HepG2 (cell line): Measurements from ENCODE around the gene CYP4F2.

Source experiments
- BRCA1 ChIP-seq: sonication (generic); formaldehyde crosslinking; IDR thresholded peaks from 2 replicates; pipeline ENCODE4 v1.4.0; 2020; ENCODE audit warnings: missing genetic modification reagents
- KDM5B ChIP-seq: sonication (generic); formaldehyde crosslinking; IDR thresholded peaks from 2 replicates; pipeline ENCODE4 v1.4.0; 2020; ENCODE audit warnings: missing genetic modification reagents, mild to moderate bottlenecking, borderline replicate concordance
- NCOR1 ChIP-seq: fragments of 200-600 bp; sonication (generic); IDR thresholded peaks from 2 replicates; pipeline ENCODE4 v1.7.0; 2017; ENCODE audit warnings: antibody characterized with exemption, low read length, borderline replicate concordance
- POLR2A ChIP-seq, 2 experiments: IDR thresholded peaks; 2 replicates each; pipeline ENCODE4 v1.6.1; 2011; ENCODE audit warnings: low read depth in 2 of 2, low read length in 2 of 2, mild to moderate bottlenecking in 1 of 2, moderate library complexity in 1 of 2; ENCODE audit not compliant: insufficient read depth in 1 of 2
- RAD21 ChIP-seq: fragments of 450-650 bp; formaldehyde crosslinking; IDR thresholded peaks from 2 replicates; pipeline ENCODE4 v1.5.0; 2020; ENCODE audit warnings: mild to moderate bottlenecking
- TEAD2 ChIP-seq: sonication (generic); formaldehyde crosslinking; IDR thresholded peaks from 2 replicates; pipeline ENCODE4 v1.9.0; 2021; ENCODE audit warnings: missing genetic modification reagents
- ZNF282 ChIP-seq: fragments of 450-650 bp; IDR thresholded peaks from 2 replicates; pipeline ENCODE4 v1.6.1; 2018; ENCODE audit not compliant: partially characterized antibody
- ZNF589 ChIP-seq: sonication (generic); formaldehyde crosslinking; conservative IDR thresholded peaks from 2 replicates; pipeline ENCODE4 v1.8.0; 2022; ENCODE audit warnings: mild to moderate bottlenecking, moderate library complexity, missing genetic modification reagents
- TF ChIP-seq, protein P1 (sequence below): IDR thresholded peaks from 2 replicates; pipeline ENCODE4 v1.6.1; 2012; ENCODE audit warnings: inconsistent platforms

DNA sequence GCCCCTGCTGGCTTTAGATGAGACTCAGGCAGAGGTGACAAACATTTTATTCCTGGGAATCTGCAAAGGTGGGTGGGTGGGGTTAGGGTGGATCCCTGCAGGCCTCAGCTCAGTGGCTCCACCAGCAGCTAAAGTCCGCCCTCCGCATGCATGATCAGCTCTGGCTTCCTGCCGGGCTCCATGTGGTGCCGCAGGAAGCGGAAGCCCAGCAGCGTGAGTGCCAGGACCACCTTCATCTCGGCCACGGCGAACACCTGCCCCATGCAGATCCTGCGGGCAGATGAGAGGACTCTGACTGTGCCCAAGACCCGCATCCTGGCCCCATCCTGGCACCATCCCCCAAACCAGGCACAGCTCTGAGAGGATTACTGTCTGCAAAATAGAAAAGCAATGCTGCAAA is 26.3 kb downstream of the CYP4F2 start:
- TF ChIP-seq KDM5B (CRISPR knock-in tag) (no peak), TEAD2 (CRISPR knock-in tag) (no peak), BRCA1 (CRISPR knock-in tag) (no peak), ZNF282 (no peak), RAD21 (CRISPR knock-in tag) (no peak), NCOR1 (no peak), ZNF589 (CRISPR knock-in tag) (no peak), POLR2A (IDR thresholded peaks at IDR 0.05; ENCODE audit: insufficient read depth in 1 of 2, low read depth in 2 of 2, low read length in 2 of 2) (peak in 1 of 2 experiments; percentile 36; a peak in 1 of 4 replicates)
- TF ChIP-seq, protein P1, sequence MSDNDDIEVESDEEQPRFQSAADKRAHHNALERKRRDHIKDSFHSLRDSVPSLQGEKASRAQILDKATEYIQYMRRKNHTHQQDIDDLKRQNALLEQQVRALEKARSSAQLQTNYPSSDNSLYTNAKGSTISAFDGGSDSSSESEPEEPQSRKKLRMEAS, result no peak
